ENCODE measurements around the gene NUCB1. TPM values are rescaled to one million over a fixed set of nuclear protein-coding genes. Genes with fewer than 3 reads are reported as not detected.

Gene NUCB1
- total RNA-seq, 1 experiment from 2014 or later = 125 TPM

DNA sequence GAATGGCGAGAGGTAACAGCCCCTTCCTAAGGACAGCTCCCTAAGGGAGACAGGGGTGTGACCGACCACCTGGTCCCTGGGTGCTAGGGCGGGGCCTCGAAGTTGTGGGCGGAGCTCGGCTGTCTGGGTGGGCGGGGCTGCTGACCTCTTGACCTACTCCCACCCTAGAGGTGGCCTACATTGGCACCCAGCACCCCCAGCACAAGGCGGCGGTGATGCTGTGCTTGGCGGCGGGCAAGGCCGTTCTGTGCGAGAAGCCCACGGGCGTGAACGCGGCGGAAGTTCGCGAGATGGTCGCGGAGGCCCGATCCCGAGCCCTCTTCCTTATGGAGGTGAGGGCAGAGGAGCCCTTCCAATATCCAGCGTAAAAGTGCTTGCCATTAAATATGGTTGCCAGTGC is 35.8 kb downstream of the NUCB1 start:
- Histone ChIP-seq H3K79me1 (ENCODE audit: insufficient read depth, low read depth, low read length, poor library complexity, severe bottlenecking) (no peaks in the 10 kb centered on the region), H3K4me2 (ENCODE audit: insufficient read depth, insufficient read length, low read length) (no peak overlapping the region), H3K18ac (ENCODE audit: insufficient read length, low read depth, low read length) (no peak overlapping the region), H3K4me1 (ENCODE audit: insufficient read depth, low read length) (no peaks in the 10 kb centered on the region), H3K56ac (ENCODE audit: insufficient read length, low read depth, low read length) (no peak overlapping the region), H2BK5ac (ENCODE audit: insufficient read length, low read length) (no peak overlapping the region), H4K5ac (ENCODE audit: insufficient read length, low read depth, low read length) (no peak overlapping the region), H3K79me2 (ENCODE audit: insufficient read depth, low read length) (no peaks in the 10 kb centered on the region), H2AFZ (ENCODE audit: low read length) (no peak overlapping the region), H3T11ph (ENCODE audit: low read length) (no peak overlapping the region), H4K91ac (ENCODE audit: insufficient read length, low read depth, low read length) (no peak overlapping the region), H3K14ac (ENCODE audit: insufficient read depth, low read length) (no peak overlapping the region), H3K9ac (ENCODE audit: extremely low read depth, insufficient read length, low read length) (no peak overlapping the region), H2BK12ac (ENCODE audit: insufficient read length, low read depth, low read length) (no peak overlapping the region), H4K20me1 (ENCODE audit: control insufficient read depth, insufficient read depth, insufficient read length) (no peaks in the 10 kb centered on the region), H3K9me3 (ENCODE audit: control insufficient read depth, low read depth, low read length) (no peaks in the 10 kb centered on the region), H3K23me2 (ENCODE audit: insufficient read length, low read depth, low read length, poor library complexity, severe bottlenecking) (peaks cover 4% of the 10 kb centered on the region), H2BK20ac (ENCODE audit: low read depth, low read length, poor library complexity, severe bottlenecking) (no peak overlapping the region), H4K8ac (replicated peaks; ENCODE audit: insufficient read length, low read depth, low read length) (no peak overlapping the region), H3K23ac (ENCODE audit: insufficient read length, low read depth, low read length) (no peak overlapping the region), H3K4ac (ENCODE audit: low read depth, low read length) (no peak overlapping the region), H3K27ac (ENCODE audit: insufficient read length, low read depth, low read length) (no peak overlapping the region), H2BK120ac (ENCODE audit: low read depth, low read length, poor library complexity, severe bottlenecking) (no peak overlapping the region), H2AK5ac (ENCODE audit: insufficient read length, low read length) (no peak overlapping the region), H2BK15ac (ENCODE audit: low read depth, low read length) (no peak overlapping the region), H3K27me3 (ENCODE audit: insufficient read depth, low read length) (no peaks in the 10 kb centered on the region)
- Mint-ChIP-seq H3K4me3 (no peak overlapping the region), H3K9me3 (no peaks in the 10 kb centered on the region; a peak in 2 of 5 replicates), H3K36me3 (ENCODE audit: insufficient read depth in 1 of 3, low read depth in 3 of 3) (peaks cover 4 to 16% (median 4%) of the 10 kb centered on the region in 3 experiments), H3K4me1 (peaks cover 12 to 20% of the 10 kb centered on the region in 2 experiments), H3K27ac (no peak overlapping the region), H3K27me3 (ENCODE audit: low read depth) (peaks cover 39% of the 10 kb centered on the region)
- no peak for TF ChIP-seq CTCF (conservative IDR thresholded peaks at IDR 0.05)
- no CpG with 5 or more reads among the region's 25 CpGs for WGBS (ENCODE audit: extremely low coverage, insufficient read length, low lambda C conversion rate)
- no peak for DNase-seq

All from H9 (cell line).